Hematopoietic multipotent progenitor cell treated with erythropoietin and hydrocortisone succinate and interleukin-3 and kit ligand, for 6 days (in vitro differentiated cells): Measurements from ENCODE around the gene TTC21B.
"Not testable (repeated sequence)": the region's sequence is repeated elsewhere in the genome, so short reads cannot be mapped to it uniquely, and the experiment has no call there.

Experiments used
- DNase-seq: peaks from one replicate; pipeline ENCODE4 v3.0.0-alpha.2; 2015

The TTC21B gene

GRCh38 chr2:165953655-165954606 lies at the start of gene TTC21B:
TSS of gene TTC21B (minus strand) at chr2:165953776. CDS start at chr2:165953705, 71 bp downstream.
- peak; percentile 95 for DNase-seq

GRCh38 chr2:166000401-166000800 lies 46.8 kb upstream of the TTC21B start:
- DNase-seq, result no peak

- DNase-seq, result no peak
These were observed 37.3 kb upstream of the TTC21B start for GRCh38 chr2:165990846-165991245.

- no peak for DNase-seq
These were observed 36.3 kb upstream of the TTC21B start for GRCh38 chr2:165989851-165990250.

GRCh38 chr2:165985120-165985519 lies 31.5 kb upstream of the TTC21B start:
- no peak for DNase-seq

GRCh38 chr2:165972161-165972560 lies 18.6 kb upstream of the TTC21B start:
- DNase-seq, result not testable (repeated sequence)

GRCh38 chr2:165970663-165971062 lies 17.1 kb upstream of the TTC21B start:
- no peak for DNase-seq

- no peak for DNase-seq
These were observed 15.7 kb upstream of the TTC21B start for GRCh38 chr2:165969227-165969626.

- no peak for DNase-seq
These were observed 14.2 kb upstream of the TTC21B start for GRCh38 chr2:165967746-165968145.

GRCh38 chr2:165961818-165962217 lies 8.2 kb upstream of the TTC21B start:
- DNase-seq, result no peak

- no peak for DNase-seq
These were observed 5.8 kb upstream of the TTC21B start for GRCh38 chr2:165959371-165959770.

- no peak for DNase-seq
These were observed 4.9 kb upstream of the TTC21B start for GRCh38 chr2:165958313-165958960.

GRCh38 chr2:165957030-165957675 lies 3.6 kb upstream of the TTC21B start:
- DNase-seq, result no peak

GRCh38 chr2:165953306-165953654 lies 296 bp downstream of the TTC21B start:
- no peak for DNase-seq

- peak; percentile 60 for DNase-seq
These were observed 800 bp downstream of the TTC21B start for GRCh38 chr2:165952741-165953211.

GRCh38 chr2:165952085-165952484 lies 1.5 kb downstream of the TTC21B start:
- peak; percentile 5 for DNase-seq

- DNase-seq, result no peak
These were observed 3.1 kb downstream of the TTC21B start for GRCh38 chr2:165950438-165950837.

- DNase-seq, result no peak
These were observed 11.7 kb downstream of the TTC21B start for GRCh38 chr2:165941827-165942226.

GRCh38 chr2:165938237-165938636 lies 15.3 kb downstream of the TTC21B start:
- no peak for DNase-seq

- DNase-seq, result no peak
These were observed 20.2 kb downstream of the TTC21B start for GRCh38 chr2:165933211-165933910.

GRCh38 chr2:165927774-165928173 lies 25.8 kb downstream of the TTC21B start:
- no peak for DNase-seq

GRCh38 chr2:165927353-165927752 lies 26.2 kb downstream of the TTC21B start:
- DNase-seq, result no peak

- no peak for DNase-seq
These were observed 28.6 kb downstream of the TTC21B start for GRCh38 chr2:165924946-165925345.
